HG03442 (cell line): ENCODE results near the gene ATG2B.

Experiments
- ATAC-seq: cut with Tn5 transposase; IDR thresholded peaks from one replicate; pipeline ENCODE4 v1.9.1; 2021; ENCODE audit warnings: mild to moderate bottlenecking, moderate library complexity; ENCODE audit not compliant: unreplicated experiment

ATG2B gene

GRCh38 chr14:96272777-96273473 is 90.2 kb downstream of the ATG2B start:
- ATAC-seq, result no peak

GRCh38 chr14:96271421-96271762 is 91.7 kb downstream of the ATG2B start:
- ATAC-seq, result no peak

- no peak for ATAC-seq
Measured at GRCh38 chr14:96270565-96271420, 92.3 kb downstream of the ATG2B start.

DNA sequence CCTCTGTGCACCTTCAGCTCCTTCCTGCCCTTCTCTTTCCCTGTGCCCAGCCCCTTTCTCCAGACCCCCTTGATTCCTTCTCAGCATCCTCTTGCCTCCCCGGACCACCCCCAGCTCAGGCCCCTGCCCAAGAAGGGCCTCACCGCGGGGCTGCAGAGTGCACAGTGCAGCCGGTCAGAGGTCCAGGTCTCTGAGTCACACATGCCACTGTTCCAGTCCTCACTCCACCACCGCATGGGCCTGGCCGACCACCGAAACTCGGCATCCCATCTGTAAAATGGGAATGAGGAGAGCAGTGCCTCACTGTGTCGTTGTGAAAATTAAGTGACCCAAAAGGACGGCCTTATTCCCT is 93.8 kb downstream of the ATG2B start:
- no peak for ATAC-seq

- ATAC-seq, result no peak
Measured at GRCh38 chr14:96268431-96269358, 94.4 kb downstream of the ATG2B start.

DNA sequence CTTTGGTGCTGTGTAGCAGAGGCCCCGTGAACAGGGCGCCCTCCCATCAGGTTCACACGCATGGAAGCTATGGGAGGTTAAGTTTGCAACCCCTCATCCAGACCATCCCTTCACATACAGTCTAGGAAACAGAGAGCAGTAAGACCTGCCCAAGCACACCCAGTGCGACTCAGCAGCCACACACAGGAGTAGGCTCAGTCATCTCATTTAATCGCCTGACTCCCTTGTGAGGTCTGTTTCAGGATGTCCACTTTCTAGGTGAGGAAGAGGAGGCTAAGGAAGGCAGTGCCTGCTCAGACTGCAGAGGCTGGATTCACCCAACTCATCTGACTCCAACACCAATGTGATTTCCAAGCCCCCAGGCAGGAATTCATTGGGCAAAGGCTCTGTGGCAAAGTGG is 95.2 kb downstream of the ATG2B start:
- no peak for ATAC-seq

GRCh38 chr14:96267336-96267735 is 95.8 kb downstream of the ATG2B start:
- ATAC-seq, result no peak

DNA sequence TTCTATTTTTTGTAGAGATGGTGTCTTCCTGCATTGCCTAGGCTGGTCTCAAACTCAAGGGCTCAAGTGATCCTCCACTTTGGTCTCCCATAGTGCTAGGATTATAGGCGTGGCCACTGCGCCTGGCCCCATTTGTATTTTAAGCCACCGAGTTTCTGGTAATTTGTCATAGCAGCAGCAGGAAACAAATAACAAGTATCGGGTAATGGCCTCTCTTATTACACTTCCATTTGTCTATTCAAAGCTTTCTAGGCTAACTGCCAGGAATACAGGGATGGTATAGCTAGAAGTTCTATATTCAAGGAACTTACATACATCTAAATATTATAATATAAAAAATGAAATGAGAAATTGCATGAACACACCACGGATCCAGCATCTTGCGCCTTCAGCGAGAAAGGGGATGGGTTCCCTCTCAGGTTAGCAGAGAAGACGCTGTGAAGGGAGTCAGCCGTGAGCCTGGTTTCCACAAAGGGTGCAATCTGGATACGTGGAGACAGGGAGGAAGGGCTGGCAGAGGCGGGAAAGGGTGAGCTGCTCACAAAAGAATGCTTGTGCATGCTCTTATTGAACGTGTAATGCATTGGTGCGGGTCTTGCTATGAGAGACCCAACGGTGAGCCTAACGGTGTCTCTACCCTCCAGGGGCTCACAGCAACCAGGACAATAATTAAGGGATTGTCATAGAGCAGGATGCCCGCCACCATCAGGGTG is 97.6 kb downstream of the ATG2B start:
- no peak for ATAC-seq

DNA sequence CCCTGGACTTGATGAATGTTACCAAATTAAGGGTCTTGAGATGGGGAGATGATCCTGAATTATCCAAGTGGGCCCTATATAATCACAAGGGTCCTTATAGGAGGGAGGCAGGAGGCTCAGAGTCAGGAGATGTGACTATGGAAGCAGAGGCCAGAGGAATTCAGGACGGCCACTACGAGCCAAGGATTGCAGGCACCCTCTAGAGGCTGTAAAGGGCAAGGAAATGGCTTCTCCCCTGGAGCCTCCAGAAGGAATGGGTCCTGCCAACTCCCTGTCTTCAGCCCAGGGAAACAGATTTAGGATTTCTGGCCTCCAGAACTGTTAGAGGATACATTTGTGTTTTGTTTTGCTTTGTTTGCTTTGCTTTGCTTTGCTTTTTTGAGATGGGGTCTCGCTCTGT is 98.3 kb downstream of the ATG2B start:
- ATAC-seq, result no peak

GRCh38 chr14:96264200-96264553 is 99.0 kb downstream of the ATG2B start:
- ATAC-seq, result no peak

DNA sequence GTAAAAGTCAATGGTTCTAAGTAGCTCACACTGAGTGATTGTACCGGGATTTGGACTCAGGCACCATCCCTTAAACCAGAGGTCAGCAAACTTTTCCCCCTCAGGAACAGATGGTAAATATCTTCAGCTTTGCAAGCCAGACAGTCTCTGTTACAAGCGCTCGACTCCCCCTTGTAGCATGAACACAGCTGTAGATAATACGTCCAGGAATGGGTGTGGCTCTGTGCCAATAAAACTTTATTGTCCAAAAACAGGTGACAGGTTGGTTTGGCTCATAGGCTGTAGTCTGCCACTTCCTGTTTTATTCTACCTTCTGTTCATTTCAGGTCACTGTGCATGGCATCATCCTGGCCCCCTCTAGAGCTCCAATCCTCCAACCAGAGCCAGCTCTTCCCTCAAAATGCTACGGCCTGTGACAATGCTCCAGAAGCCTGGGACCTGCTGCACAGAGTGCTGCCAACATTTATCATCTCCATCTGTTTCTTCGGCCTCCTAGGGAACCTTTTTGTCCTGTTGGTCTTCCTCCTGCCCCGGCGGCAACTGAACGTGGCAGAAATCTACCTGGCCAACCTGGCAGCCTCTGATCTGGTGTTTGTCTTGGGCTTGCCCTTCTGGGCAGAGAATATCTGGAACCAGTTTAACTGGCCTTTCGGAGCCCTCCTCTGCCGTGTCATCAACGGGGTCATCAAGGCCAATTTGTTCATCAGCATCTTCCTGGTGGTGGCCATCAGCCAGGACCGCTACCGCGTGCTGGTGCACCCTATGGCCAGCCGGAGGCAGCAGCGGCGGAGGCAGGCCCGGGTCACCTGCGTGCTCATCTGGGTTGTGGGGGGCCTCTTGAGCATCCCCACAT is 99.6 kb downstream of the ATG2B start:
- no peak for ATAC-seq

DNA sequence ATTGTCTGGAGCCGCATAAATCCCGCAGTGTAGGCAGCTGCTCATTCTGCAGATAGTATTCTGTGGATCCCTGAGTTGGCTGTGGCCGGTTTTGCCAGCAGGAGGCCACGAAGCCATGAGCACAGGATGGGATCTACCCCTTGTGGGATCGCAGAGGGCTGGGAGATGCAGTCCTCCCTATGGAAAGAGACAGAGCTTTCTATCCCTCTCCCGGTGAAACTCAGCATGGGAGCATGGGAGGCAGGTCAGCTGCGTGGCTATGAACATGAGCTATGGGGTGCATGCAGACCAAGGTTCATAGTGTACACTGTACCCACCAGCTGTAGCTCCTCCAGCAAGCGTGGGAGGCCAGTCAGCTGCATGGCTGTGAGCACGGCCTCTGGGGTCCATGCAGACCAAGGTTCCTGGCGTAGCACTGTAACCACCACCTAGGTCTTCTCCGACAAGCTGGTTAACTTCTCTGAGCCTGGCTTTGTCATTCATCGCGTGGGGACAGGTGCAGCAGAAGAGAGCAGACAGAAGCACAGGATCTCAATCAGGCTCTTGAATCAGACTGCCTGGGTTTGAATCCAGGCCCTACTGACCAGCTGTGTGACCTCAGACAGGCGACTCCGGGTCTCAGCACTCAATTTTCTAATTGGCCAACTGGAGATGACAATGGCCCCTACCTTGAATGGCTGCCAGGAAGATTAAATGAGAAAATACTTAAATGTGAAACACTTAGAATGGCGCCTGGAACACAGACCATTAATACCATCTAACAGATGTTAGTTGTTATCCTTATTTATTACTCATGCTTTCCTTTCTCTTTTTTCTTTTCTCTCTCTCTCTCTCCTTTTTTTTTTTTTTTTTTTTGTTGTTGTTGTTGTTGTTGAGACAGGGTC is 101.1 kb downstream of the ATG2B start:
- no peak for ATAC-seq

GRCh38 chr14:96261053-96261452 is 102.1 kb downstream of the ATG2B start:
- no peak for ATAC-seq

GRCh38 chr14:96260341-96260821 is 102.8 kb downstream of the ATG2B start:
- no peak for ATAC-seq

DNA sequence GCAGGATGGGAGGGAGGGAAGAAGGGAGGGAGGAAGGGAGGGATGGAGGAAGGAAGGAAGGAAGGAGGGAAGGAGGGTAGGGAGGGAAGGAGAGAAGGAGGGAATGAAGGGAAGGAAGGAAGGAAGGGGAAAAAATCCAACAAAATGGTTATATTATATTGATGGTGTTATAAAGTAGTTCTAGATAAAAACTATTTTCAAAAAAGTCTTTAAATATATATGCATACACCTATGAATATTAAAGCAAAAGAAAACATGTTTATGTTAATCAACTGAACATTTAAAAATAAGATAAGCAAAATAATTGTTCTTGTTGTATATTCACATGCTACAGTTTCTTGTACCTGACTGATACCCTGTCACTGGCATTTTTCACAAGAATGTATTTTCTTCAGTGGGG is 105.2 kb downstream of the ATG2B start:
- ATAC-seq, result no peak

DNA sequence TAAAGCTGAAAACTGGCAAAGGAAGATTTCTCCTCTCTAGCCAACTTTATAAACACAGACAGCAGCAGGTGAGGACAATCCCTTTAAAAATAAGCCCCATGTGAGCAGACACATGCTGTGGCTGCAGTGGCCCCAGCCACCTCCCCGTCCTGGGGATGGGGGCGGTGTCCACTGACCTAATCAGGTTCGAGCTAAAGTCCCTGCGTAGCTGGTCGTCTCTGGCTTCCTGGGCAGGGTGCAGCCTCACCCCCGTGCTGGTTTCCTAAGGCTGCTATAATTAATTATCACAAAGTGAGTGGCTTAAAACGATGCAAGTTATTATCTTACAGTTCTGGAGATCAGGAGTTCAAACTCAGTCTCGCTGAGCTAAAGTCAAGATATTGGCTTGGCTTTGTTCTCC is 106.1 kb downstream of the ATG2B start:
- ATAC-seq, result no peak

GRCh38 chr14:96256407-96256806 is 106.7 kb downstream of the ATG2B start:
- ATAC-seq, result no peak

DNA sequence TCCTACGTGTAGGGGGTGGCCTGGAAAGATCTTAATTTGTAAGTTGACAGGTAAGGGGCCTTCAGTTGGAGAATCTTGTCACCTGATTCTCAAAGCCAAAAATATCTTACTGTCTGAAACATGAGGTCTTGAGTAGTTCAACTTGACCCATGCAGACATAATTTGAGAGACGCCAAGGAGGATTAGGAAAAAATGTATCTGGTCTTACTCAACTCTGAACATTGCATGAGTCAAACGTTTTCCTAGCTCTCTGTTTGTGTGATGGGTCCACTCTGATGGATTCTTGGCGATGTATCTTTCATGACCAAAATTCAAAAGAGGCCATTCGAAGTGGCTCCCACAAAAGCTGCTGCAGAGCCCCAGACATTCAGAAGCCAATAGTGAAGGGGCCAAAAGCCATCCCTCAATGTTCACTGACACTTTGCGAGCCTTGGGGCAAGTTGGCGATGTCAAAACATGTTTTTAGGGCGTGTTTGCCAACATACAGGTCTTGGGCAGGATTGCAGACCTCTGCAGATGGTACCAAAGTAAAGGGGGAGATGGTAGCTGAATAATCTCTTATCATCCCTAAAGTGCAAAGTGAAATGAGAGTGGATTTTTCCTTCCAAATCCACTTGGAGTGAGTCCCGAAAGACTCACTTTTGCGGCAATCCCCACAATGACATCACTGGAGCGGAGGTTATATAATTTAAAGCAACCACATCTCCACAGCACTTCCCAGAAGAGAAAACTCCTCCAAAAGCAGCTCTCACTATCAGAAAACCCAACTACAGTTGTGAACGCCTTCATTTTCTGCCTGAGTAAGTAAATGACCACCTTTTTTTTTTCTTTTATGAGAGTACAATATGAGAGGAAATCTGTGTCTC is 107.4 kb downstream of the ATG2B start, which contains the start of gene BDKRB1:
Gene BDKRB1 (plus strand): TSS at position 710 of the 866 bp plus-strand sequence. CDS start 7,473 bp downstream, outside the sequence.
- ATAC-seq, result no peak
